GM18858 (cell line): ENCODE results near the gene AK1.

Experiments
- ATAC-seq: cut with Tn5 transposase; IDR thresholded peaks from one replicate; pipeline ENCODE4 v1.9.1; 2021; ENCODE audit not compliant: unreplicated experiment

AK1 gene

DNA sequence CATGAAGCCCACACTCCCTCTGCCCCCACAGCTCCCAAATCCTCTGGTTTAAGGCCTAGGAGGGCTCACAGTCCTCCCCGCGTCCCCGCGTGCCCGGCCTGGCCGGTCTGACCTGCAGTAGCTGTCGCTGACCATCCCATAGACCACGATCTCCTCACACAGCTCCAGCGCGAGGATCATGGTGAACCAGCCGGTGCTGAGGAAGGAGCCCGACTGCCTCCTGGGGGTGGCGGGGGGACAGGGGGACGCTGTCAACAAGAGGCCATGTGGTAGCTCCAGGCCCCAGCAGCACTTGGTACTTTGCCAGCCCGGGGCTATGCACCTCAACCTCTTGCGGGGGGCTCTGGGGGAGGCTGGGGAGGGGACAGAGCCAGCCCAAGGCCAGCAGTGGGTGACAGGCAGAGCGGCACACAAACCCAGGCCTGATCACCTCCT lies 32.4 kb upstream of the AK1 start:
- ATAC-seq, result no peak

DNA sequence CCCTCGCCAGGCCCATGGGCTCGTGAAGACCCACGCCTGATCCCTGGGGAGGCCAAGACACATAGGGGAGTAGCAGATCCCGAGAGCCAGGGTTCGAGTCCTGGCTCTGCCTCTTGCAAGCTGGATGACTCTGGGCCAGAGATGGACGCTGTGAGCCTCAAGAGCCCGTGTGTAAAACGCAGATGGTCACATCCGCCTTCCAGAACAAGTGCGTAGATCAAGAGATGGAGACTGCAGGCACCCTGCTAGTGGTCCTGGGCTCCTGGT lies 31.1 kb upstream of the AK1 start:
- ATAC-seq, result no peak

- no peak for ATAC-seq
Measured at GRCh38 chr9:127907867-127908659, 30.6 kb upstream of the AK1 start.

DNA sequence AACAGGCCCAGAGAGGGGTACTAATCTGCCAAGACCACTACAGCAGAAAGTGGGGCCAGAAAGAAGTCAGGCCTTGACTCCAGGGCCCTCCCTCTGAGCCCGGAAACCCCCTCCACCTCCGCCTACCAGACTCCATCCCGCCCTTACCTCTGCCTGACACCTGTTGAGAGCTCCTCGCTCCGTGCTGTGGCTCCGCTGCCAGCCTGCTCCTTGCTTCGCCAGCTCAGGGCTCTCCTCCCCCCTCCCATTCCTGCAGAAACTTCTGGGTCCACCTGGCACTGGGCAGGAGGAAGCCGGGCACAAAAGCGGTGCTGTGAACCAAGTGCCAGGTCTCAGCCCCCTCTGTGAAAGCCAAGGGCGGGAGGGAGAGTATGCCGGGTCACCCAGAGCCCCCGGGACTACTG lies 28.3 kb upstream of the AK1 start:
- no peak for ATAC-seq

- no peak for ATAC-seq
Measured at GRCh38 chr9:127905004-127905728, 27.7 kb upstream of the AK1 start.

- no peak for ATAC-seq
Measured at GRCh38 chr9:127904561-127905003, 27.1 kb upstream of the AK1 start.

- no peak for ATAC-seq
Measured at GRCh38 chr9:127903557-127904475, 26.3 kb upstream of the AK1 start.

- no peak for ATAC-seq
Measured at GRCh38 chr9:127899128-127899943, 21.9 kb upstream of the AK1 start, which contains the start of gene ST6GALNAC6. Gene ST6GALNAC6, minus strand, starts transcription at chr9:127899603. Its CDS starts 1,622 bp downstream, at chr9:127897981.

DNA sequence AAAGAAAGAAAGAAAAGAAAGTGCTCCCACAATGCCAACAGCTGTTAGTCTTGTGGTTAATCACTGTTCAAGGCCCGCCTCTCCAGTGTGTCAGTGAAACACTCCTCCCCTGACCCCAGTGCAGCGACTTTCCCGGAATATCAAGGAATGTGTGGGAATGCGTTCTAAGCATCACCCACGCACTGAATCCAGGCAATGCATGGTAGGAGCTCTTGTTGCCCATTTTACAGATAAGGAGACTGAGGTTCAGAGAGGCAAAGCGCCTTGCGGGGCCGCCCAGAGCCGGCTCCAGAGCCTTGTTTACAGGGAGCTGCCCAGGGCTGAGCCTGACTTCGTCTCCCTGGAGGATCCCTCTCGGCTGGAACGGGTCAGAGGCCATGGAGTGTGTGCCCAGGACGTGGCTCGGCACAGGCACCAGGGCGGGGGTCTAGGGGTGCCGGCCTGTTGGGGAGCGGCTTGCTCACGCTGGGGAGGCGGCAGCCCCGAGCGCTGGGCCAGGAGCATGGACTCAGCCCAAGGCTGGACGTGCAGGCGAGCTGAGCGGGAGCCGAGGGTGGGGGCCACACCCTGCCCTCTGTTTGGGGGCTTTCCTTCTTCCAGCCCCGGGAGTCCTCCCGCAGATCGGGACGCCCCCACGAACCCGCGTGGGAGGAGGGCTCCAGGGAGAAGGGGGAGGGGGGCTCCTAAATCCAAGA lies 21.1 kb upstream of the AK1 start:
- ATAC-seq, result no peak

GRCh38 chr9:127897193-127897692 lies 19.8 kb upstream of the AK1 start:
- ATAC-seq, result no peak

DNA sequence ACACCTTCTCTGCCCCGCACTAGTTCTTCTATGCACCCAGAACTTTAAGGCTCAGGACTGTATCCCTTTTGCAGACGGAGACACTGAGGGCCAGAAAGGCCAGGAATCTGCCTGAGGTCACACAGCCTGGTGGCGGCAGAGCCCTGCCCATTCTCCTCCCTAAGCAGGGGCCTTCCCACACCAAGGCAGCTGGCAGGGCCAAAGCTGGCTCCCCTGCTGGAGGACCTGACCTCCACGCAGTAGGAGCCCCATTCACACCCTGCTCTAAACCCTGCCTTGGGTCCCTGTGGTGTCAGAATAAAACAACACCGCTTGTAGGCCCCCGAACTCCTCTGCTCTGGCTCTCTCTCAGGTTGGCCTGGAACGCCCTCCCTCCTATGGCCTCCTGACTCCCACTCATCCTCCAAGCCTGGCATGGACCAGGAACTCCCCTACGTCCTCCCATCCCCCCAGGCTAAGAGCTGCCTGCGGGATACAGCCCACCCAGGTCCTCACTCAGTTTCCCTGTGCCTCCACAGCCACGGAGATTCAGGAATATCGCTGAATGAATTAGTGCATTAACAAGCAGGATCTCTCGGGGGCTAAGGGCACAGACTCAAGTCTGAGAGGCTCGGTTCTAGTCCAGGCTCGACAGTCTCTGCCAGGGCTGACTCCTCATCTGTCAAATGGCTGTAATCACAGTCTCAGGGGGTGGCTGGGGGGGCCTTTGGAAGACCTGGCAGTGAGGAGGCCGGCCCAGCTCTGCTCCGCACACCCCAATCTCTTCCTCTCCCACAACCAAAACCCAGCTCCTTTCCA lies 19.1 kb upstream of the AK1 start:
- no peak for ATAC-seq

DNA sequence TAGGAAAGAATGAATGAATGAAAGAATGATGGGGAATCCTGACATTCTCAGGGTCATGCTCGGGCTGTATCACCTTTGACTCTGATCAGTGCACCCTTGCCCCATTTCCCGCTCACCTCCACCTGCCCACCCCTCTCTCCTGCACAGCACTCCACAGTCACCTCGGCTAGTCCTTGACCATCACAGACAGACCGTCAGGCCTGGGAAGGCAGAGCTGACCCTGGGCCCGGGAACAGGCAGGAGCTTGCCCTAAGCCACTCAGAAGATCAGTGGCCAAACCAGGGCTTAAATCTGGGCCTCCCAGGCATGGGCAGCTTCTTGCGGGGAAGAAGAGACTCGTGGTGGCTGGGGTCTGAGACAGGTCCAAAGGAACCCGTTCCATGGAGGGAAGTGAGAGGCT lies 18.3 kb upstream of the AK1 start:
- ATAC-seq, result no peak

- no peak for ATAC-seq
Measured at GRCh38 chr9:127893392-127893791, 15.9 kb upstream of the AK1 start.

GRCh38 chr9:127892831-127893230 lies 15.4 kb upstream of the AK1 start:
- ATAC-seq, result no peak

GRCh38 chr9:127890053-127890452 lies 12.6 kb upstream of the AK1 start:
- no peak for ATAC-seq

GRCh38 chr9:127887792-127888191 lies 10.3 kb upstream of the AK1 start:
- ATAC-seq, result no peak

DNA sequence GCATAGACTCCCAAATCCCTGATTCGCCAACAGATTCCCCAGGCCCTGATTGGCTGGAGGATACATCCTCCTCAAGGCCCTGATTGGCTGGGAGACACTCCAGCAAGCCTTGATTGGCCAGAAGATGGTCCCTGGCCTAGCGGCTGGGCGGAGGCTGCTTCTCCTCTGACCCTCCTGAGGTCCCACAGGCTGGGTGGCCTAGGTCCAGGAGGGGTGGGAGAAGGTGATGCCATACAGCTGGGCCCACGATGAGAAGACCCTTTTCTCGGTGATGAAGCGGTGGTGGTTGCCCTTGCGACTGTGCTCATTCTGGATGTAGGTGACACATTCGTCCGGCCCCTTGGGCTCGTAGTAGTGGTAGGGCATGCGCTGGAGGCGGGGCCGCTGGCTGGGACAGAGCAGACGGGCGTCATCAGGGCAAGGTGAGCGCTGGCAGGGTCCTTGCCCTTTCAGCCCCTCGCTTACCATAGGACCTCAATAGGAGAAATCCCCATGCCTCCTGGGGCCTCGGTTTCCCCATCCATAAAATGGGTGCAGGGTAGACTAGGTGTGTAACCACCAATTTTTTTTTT lies 9.0 kb upstream of the AK1 start:
- ATAC-seq, result no peak

DNA sequence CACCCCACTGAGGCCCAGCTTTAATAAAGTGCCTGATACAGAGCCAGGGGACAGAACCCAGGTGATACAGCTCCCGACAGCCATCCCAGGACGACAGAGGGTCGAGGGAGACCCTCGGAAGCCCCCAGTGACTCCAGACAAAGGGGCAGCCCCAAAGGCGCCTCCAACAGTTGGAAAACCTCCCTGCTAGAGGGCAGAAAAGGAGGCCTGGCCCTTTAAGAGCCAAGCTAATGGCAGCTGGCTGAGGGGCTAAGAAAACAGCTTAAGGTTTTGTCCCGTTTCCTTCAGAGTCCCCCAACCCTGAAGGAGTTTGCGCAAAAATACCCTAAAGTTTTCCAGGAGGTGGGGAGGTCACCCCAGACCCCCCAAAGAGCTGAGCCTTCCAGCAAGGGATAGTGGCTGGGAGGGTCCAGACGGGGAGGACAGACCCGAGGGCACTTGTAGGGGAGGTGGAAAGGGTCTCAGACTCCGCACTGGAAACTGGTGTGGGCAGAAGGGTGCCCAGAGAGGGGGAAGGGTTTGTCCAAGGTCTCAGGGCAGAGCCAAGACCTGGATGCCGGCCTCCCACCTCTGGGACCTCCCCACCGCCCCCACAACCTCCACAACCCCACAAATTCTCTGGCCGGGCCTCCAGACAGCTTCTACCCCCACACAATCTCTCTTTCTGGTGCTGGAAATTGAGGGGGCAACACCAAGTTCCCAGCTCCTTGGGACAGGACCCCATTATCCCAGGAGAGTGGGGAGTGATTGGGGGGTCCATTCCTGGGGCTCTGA lies 8.2 kb upstream of the AK1 start:
- ATAC-seq, result no peak
